OCI-LY7 (cell line): ENCODE results near the gene GJA9. TPM values are rescaled to one million over a fixed set of nuclear protein-coding genes. Genes with fewer than 3 reads are reported as not detected.

Experiments
- BruUV-seq: library from RNA; stranded (reverse); fragments of 400-500 nt; replicated peaks from 2 replicates; lab custom pipeline; 2021; lab: Mats Ljungman, UMichigan
- CTCF ChIA-PET: fragments of 300-600 bp; sonication (Branson Sonifier 250); formaldehyde crosslinking; loops from one replicate; lab custom pipeline; 2022; ENCODE audit warnings: antibody characterized with exemption; ENCODE audit not compliant: unreplicated experiment; lab: Charles Lee
- POLR2A ChIA-PET: fragments of 300-600 bp; sonication (Branson Sonifier 250); formaldehyde crosslinking; loops from one replicate; lab custom pipeline; 2022; ENCODE audit warnings: antibody characterized with exemption; lab: Charles Lee
- DNase-seq: peaks from one replicate; pipeline ENCODE4 v3.0.0-alpha.2; 2015; ENCODE audit warnings: low spot score
- H2AFZ ChIP-seq: fragments of 200-600 bp; sonication (generic), shearing (Covaris generic); 2 replicates; pipeline ENCODE4 v1.6.1; 2014; ENCODE audit warnings: mild to moderate bottlenecking, antibody characterized with exemption, low read length, moderate library complexity
- H3K27ac ChIP-seq: fragments of 200-600 bp; sonication (generic); 2 replicates; pipeline ENCODE4 v1.5.1; 2014; ENCODE audit warnings: mixed run types, low read depth, mild to moderate bottlenecking, moderate library complexity, low read length, inconsistent platforms; ENCODE audit not compliant: poor library complexity, severe bottlenecking
- H3K36me3 ChIP-seq: fragments of 200-600 bp; sonication (generic); 2 replicates; pipeline ENCODE4 v1.6.1; 2014; ENCODE audit warnings: mild to moderate bottlenecking, antibody characterized with exemption, low read length, moderate library complexity, mixed read lengths; ENCODE audit not compliant: insufficient read depth
- H3K4me1 ChIP-seq: fragments of 200-600 bp; sonication (generic); 2 replicates; pipeline ENCODE4 v1.5.1; 2014; ENCODE audit warnings: mild to moderate bottlenecking, low read length; ENCODE audit not compliant: insufficient read depth, poor library complexity, severe bottlenecking
- H3K4me2 ChIP-seq: fragments of 200-600 bp; sonication (generic); 2 replicates; pipeline ENCODE4 v1.6.1; 2014; ENCODE audit warnings: mild to moderate bottlenecking, low read length
- H3K4me3 ChIP-seq: fragments of 200-600 bp; sonication (generic); 2 replicates; pipeline ENCODE4 v1.5.1; 2014; ENCODE audit warnings: mild to moderate bottlenecking, low read depth, low read length; ENCODE audit not compliant: poor library complexity, severe bottlenecking
- H3K79me2 ChIP-seq: fragments of 200-600 bp; sonication (generic); 2 replicates; pipeline ENCODE4 v1.6.1; 2016; ENCODE audit warnings: low read depth, mild to moderate bottlenecking, low read length, moderate library complexity, mixed read lengths; ENCODE audit not compliant: insufficient read depth
- H3K9me2 ChIP-seq: fragments of 200-600 bp; sonication (generic); 2 replicates; pipeline ENCODE4 v1.6.1; 2016; ENCODE audit warnings: mild to moderate bottlenecking, low read length, mixed read lengths; ENCODE audit not compliant: insufficient read depth
- H3K9me3 ChIP-seq: fragments of 200-600 bp; sonication (generic); 2 replicates; pipeline ENCODE4 v1.6.1; 2014; ENCODE audit warnings: mild to moderate bottlenecking, mixed run types, low read length, mixed read lengths
- H4K20me1 ChIP-seq: fragments of 200-600 bp; sonication (generic); 2 replicates; pipeline ENCODE4 v1.6.1; 2014; ENCODE audit warnings: mild to moderate bottlenecking, antibody characterized with exemption, low read length, moderate library complexity, mixed read lengths; ENCODE audit not compliant: insufficient read depth
- EZH2phosphoT487 ChIP-seq: fragments of 200-600 bp; sonication (generic); IDR thresholded peaks from 2 replicates; pipeline ENCODE4 v1.6.1; 2018; ENCODE audit warnings: low read depth, borderline replicate concordance, mild to moderate bottlenecking, mixed run types, antibody characterized with exemption, low read length, moderate library complexity, mixed read lengths
- intact Hi-C: fragments of 100-400 bp; cut with micrococcal nuclease; formaldehyde crosslinking; loops from one replicate; pipeline ENCODE4 v1.10.0; 2022; ENCODE audit not compliant: unreplicated experiment
- total RNA-seq, 2 experiments: library from RNA; depleted of rRNA in 1 of 2; stranded (reverse); fragments of >200 nt in 1 of 2; shearing (Covaris generic) in 1 of 2; gene quantifications; 2 replicates each; pipeline ENCODE4 v1.2.3, GENCODE V29; 2014 to 2022
- TF ChIP-seq, protein P1 (sequence below): fragments of 200-600 bp; sonication (generic); conservative IDR thresholded peaks from 2 replicates; pipeline ENCODE4 v1.5.1; 2014; ENCODE audit warnings: mild to moderate bottlenecking, antibody characterized with exemption, low read length, moderate library complexity, mixed read lengths

The GJA9 gene
- total RNA-seq, 2 experiments from 2014 or later = not detected

DNA sequence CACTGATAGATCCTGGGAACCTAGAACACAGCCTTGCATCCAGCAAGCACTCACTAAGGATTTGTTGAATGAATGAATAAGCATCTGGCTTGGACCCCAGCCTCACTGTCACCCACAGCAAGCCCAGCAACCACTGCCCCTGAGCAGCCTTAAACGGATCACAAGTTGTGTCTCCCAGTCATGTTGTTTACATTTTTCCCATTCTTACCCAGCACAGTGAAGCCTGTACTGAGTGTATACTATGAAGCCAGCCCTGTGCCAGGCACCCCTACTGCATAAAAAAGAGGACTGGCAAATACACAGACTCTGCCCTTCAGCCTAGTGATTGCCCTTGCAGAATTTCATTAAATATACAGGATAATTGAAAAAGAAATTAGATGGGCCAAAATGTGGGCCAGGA is 52.0 kb downstream of the GJA9 start:
- BruUV-seq = no TSS peak
- ChIA-PET POLR2A (interaction anchor here (0.7 kb wide), 1 partner anchor 13 kb away, joined by 4 read pairs; no protein-coding TSS in a partner anchor), CTCF (no interaction called here)
- Histone ChIP-seq H3K4me1 (no peaks in the 10 kb centered on the region), H3K27ac (no peak overlapping the region), H3K79me2 (no peaks in the 10 kb centered on the region), H4K20me1 (no peaks in the 10 kb centered on the region), H2AFZ (no peak overlapping the region), H3K9me2 (no peaks in the 10 kb centered on the region), H3K36me3 (no peaks in the 10 kb centered on the region), H3K4me2 (no peak overlapping the region), H3K9me3 (no peaks in the 10 kb centered on the region), H3K4me3 (no peak overlapping the region)
- no peak for TF ChIP-seq EZH2phosphoT487
- TF ChIP-seq, protein P1, sequence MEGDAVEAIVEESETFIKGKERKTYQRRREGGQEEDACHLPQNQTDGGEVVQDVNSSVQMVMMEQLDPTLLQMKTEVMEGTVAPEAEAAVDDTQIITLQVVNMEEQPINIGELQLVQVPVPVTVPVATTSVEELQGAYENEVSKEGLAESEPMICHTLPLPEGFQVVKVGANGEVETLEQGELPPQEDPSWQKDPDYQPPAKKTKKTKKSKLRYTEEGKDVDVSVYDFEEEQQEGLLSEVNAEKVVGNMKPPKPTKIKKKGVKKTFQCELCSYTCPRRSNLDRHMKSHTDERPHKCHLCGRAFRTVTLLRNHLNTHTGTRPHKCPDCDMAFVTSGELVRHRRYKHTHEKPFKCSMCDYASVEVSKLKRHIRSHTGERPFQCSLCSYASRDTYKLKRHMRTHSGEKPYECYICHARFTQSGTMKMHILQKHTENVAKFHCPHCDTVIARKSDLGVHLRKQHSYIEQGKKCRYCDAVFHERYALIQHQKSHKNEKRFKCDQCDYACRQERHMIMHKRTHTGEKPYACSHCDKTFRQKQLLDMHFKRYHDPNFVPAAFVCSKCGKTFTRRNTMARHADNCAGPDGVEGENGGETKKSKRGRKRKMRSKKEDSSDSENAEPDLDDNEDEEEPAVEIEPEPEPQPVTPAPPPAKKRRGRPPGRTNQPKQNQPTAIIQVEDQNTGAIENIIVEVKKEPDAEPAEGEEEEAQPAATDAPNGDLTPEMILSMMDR = no peak
- intact Hi-C loops = no loop called here
- no peak for DNase-seq

DNA sequence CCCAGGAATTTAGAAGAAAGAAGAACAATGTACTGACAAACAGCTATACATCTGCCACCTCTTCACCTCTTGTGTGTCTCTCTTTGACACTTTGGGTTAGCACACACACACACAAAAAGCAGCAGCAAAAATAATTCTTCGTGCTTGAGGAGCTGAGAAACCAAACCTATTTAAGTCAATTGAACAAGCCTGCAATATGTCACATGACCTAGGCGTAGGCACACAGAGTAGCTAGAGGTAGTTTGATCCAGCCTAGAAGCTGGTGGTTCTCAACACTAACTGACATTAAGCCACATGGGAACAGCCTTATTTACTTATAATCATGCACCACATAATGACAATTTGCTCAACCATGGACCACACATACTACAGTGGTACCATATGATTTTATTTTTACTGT is 54.1 kb downstream of the GJA9 start:
- ChIA-PET POLR2A (no interaction called here), CTCF (no interaction called here)
- no peaks in the 10 kb centered on the region for H4K20me1 ChIP-seq
- TF ChIP-seq, protein P1 = no peak
- no peak for TF ChIP-seq EZH2phosphoT487
- no peaks in the 10 kb centered on the region for H3K9me3 ChIP-seq
- H3K4me2 ChIP-seq = no peak overlapping the region
- H2AFZ ChIP-seq = no peak overlapping the region
- DNase-seq = no peak
- H3K36me3 ChIP-seq = no peaks in the 10 kb centered on the region
- no peaks in the 10 kb centered on the region for H3K79me2 ChIP-seq
- BruUV-seq = no TSS peak
- no peaks in the 10 kb centered on the region for H3K9me2 ChIP-seq
- intact Hi-C loops = no loop called here
- H3K4me1 ChIP-seq = no peaks in the 10 kb centered on the region
- no peak overlapping the region for H3K27ac ChIP-seq
- no peak overlapping the region for H3K4me3 ChIP-seq

DNA sequence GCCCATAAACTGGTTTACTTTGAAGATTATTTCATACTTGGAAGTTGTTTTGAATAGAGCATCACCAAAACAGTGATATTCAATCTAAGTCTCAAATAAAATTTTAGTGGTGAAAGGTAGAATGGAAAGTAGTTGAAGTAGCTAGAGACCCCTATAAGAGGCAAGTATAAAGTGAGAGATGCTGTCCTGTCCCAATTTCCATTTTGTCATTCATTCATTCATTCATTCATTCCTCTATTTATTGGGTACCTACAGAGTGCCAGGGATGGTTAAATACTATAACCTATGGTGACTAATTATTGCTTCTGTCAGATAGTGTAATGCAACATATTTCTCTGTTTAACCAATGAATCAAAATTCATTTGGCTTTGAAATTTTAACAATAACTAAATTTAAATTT is 54.5 kb downstream of the GJA9 start:
- no TSS peak for BruUV-seq
- Histone ChIP-seq H3K79me2 (no peaks in the 10 kb centered on the region), H3K4me2 (no peak overlapping the region), H2AFZ (no peak overlapping the region), H3K36me3 (no peaks in the 10 kb centered on the region), H3K4me1 (no peaks in the 10 kb centered on the region), H3K9me3 (no peaks in the 10 kb centered on the region), H3K9me2 (no peaks in the 10 kb centered on the region), H3K4me3 (no peak overlapping the region), H3K27ac (no peak overlapping the region), H4K20me1 (no peaks in the 10 kb centered on the region)
- TF ChIP-seq EZH2phosphoT487 = no peak
- TF ChIP-seq, protein P1 = no peak
- POLR2A ChIA-PET = no interaction called here
- CTCF ChIA-PET = no interaction called here
- intact Hi-C loops = no loop called here
- DNase-seq = no peak
